Left cardiac atrium (tissue), 4 donors: ENCODE results near the gene ZNF891. TPM values are rescaled to one million over a fixed set of nuclear protein-coding genes. Genes with fewer than 3 reads are reported as not detected.

ENCODE experiments used
- ATAC-seq, 2 donors: fragments of 200-7000 bp; cut with Tn5 transposase; one replicate each; pipeline ENCODE4 v1.9.1; 2020; ENCODE audit warnings: mild to moderate bottlenecking in 2 of 2, moderate library complexity in 2 of 2
- DNase-seq: peaks from one replicate; pipeline ENCODE4 v3.0.0-alpha.2; 2020
- intact Hi-C, 2 donors: fragments of 100-400 bp; cut with DNase I; formaldehyde crosslinking; loops; one replicate each; pipeline versions ENCODE4 v1.14.1 to v1.15.1; 2022 to 2023
- long read RNA-seq: library from polyadenylated mRNA; unstranded; transcript quantifications from one replicate; pipeline ENCODE4 v2.0.0, GENCODE V29; 2021
- total RNA-seq, 2 donors: library from RNA; stranded (reverse); fragmentation: NEBNext Ultra II Directional; extraction: Animal tissue kit (Norgen Biotek cat#: 25700); gene quantifications; one replicate each; pipeline ENCODE4 v1.2.1, GENCODE V29; 2021
- donor health status: DM: no; HTN: yes; CAD: no.
- donor health status: DM: no; HTN: yes; CAD: no; lungs with severe emphysema.
- donor health status: DM: yes; HTN: yes; CAD: no.
- donor health status: Dilated cardiomyopathy.

ZNF891 gene
- total RNA-seq: 1 to 10 TPM; 1.2 to 1.3 TPM
- long read RNA-seq: 0 reads

DNA sequence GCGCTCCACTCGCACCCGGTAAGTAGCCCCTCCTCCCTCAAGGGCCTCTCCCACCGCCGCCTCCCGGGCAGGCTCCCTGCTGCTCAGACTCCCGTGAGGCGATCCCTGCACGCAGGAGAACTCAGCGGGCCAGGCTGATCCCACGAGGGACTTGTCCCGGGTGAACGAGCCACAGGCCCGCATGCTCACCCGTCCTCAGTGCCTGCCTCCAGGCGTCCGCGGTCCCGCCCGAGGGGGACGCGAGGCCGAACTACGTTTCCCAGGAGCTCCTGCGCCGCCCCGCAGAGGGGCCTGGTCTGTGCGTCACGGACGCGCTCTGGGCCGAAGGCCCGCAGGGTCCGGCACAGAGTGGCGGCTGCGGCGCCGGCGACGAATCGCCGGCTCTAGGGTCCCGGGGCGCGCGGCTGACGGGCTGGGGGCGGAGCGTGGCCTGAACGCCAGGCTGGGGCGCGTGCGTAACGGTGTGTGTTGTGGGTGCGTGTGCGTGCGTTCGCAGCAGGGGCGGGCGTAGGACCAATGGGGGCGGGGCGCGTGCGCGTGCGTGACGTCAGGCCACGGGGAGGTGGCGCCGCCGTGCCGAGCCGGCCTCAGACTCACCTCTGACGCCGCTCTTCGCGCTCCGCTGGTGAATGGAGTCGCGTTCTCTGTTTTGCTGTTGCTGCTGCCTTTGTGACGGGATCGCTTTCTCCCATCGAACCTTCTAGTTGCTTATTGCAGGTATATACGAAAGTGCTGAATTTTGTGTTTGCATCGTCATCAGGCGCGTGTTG, at the start of gene ZNF891, which contains the start of gene ZNF10:
Gene ZNF891, minus strand, starts transcription at position 237 of the 770 bp plus-strand sequence. CDS start 8,356 bp downstream, outside the sequence.
Gene ZNF10, plus strand, starts transcription at position 590 of the 770 bp plus-strand sequence. CDS start 13,866 bp downstream, outside the sequence.
- peak; percentile 97 for DNase-seq
- ATAC-seq: peak; percentile 97 to 99
- intact Hi-C loops: loop anchor here in 1 of 2 donors (2.0 kb wide), 1 partner anchor 49 kb away; the partner anchor contains the start of gene ZNF140

DNA sequence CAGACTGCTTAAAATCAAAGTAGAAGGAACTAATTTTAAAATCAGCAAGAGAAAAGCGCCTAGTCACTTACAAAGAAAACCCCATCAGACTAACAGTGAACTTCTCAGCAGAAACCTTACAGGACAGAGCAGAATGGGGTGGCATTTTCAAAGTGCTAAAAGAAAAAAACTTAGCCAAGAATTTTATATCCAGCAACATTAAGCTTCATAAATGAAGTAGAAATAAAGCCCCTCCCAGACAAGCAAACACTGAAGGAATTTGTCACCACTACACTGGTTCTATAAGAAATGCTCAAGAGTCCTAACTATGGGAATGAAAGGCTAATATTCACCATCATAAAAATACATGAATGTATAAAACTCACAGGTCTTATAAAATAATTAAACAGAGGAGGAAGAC, 44.8 kb upstream of the ZNF891 start:
- ATAC-seq (no peak), DNase-seq (no peak)
- intact Hi-C loops: no loop called here

- intact Hi-C loops: no loop called here
- DNase-seq (no peak), ATAC-seq (no peak)
These were observed 42.4 kb upstream of the ZNF891 start for GRCh38 chr12:133172491-133172890.

GRCh38 chr12:133165776-133166175, 35.7 kb upstream of the ZNF891 start:
- ATAC-seq (no peak), DNase-seq (no peak)
- intact Hi-C loops: no loop called here

DNA sequence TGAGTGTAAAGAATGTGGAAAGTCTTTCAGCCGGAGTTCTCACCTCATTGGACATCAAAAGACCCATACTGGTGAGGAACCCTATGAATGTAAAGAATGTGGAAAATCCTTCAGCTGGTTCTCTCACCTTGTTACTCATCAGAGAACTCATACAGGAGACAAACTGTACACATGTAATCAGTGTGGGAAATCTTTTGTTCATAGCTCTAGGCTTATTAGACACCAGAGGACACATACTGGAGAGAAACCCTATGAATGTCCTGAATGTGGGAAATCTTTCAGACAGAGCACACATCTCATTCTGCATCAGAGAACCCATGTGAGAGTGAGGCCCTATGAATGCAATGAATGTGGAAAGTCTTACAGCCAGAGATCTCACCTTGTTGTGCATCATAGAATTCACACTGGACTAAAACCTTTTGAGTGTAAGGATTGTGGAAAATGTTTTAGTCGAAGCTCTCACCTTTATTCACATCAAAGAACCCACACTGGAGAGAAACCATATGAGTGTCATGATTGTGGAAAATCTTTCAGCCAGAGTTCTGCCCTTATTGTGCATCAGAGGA, 26.1 kb upstream of the ZNF891 start:
- ATAC-seq (no peak), DNase-seq (no peak)
- intact Hi-C loops: no loop called here

DNA sequence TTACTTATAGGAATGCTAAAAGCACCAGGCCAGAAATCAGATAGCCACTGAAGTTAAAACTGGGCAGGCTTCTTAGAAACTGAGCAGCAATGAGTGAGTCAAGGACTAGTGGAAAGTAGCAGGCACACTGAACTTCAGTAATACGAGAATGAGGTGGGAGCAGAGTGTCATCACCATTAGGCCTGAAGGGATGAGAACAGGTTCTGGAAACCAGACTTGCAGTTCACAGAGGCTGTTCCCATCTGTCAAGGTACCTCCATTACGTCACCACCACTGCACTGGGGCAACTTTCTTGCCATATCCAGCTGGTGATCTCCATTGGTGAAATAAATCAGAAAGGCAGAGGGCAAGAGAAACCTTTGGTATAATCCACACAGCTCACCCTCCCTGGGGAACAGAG, 15.9 kb upstream of the ZNF891 start:
- intact Hi-C loops: no loop called here
- no peak for ATAC-seq

GRCh38 chr12:133135747-133136146, 5.7 kb upstream of the ZNF891 start:
- intact Hi-C loops: no loop called here
- ATAC-seq (no peak), DNase-seq (no peak)

More for the DNA sequence above, 15.9 kb upstream of the ZNF891 start:
- DNase-seq: no peak

GRCh38 chr12:133130808-133131128, 694 bp upstream of the ZNF891 start:
- intact Hi-C loops: loop anchor here in 1 of 2 donors (2.0 kb wide), 1 partner anchor 50 kb away; the partner anchor contains the start of gene ZNF140
- peak; percentile 46 for DNase-seq
- ATAC-seq: peak in 1 of 2 donors; percentile 9

- intact Hi-C loops: loop anchor here in 1 of 2 donors (2.0 kb wide), 1 partner anchor 49 kb away; the partner anchor contains the start of gene ZNF140
- ATAC-seq (peak; percentile 20 to 24), DNase-seq (no peak)
These were observed 571 bp downstream of the ZNF891 start for GRCh38 chr12:133129368-133130037.

GRCh38 chr12:133124674-133125073, 5.4 kb downstream of the ZNF891 start:
- ATAC-seq (no peak), DNase-seq (no peak)
- intact Hi-C loops: no loop called here

DNA sequence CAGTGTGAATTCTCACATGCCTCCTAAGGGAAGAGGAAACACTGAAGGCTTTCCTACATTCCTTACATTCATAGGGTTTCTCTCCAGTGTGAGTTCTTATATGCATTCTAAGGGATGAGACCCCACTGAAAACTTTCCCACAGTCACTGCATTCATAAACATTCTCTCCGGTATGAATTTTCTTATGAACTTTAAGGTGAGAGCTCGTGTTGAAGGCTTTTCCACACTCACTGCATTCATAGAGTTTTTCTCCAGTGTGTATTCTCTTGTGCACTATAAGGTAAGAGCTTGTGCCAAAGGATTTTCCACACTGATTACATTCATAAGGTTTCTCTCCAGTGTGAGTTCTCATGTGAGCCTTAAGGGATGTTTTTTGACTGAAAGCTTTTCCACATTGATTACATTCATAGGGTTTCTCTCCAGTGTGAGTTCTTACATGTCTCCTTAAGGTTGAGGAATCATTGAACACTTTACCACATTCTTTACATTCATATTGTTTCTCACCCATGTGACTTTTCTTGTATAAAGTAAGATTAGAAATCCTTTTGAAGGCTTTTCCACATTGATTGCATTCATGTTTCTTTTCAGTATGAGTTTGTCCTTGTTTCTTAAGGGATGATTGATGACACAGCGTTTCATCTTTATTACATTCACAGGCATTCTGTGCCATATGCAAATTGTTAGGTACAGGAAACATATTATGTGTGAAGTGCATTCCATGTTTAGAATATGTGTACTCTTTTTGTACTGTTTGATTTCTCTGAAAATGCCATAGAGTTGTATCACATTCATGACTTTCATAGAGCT, 9.5 kb downstream of the ZNF891 start:
- no peak for ATAC-seq

DNA sequence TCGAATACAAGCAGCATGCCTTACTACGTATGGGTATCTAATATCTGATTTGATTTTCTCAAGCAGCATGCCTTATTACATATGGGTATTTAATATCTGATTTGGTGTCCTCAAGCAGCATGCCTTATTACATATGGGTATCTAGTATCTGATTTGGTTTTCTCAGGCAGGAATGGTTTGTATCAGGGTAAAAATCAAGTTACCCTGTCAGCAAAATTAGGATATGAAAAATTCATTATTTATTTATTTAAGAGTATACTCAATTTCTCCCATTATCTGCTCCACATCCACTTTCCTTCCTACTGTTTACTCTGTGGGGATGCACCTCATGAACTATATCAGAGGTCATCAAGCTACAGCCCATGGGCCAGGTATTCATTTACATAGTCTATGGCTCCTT, 21.9 kb downstream of the ZNF891 start:
- DNase-seq: no peak
- intact Hi-C loops: no loop called here
- ATAC-seq: no peak

More for the DNA sequence above, 9.5 kb downstream of the ZNF891 start:
- no peak for DNase-seq
- intact Hi-C loops: no loop called here

GRCh38 chr12:133107121-133107520, 23.0 kb downstream of the ZNF891 start:
- intact Hi-C loops: no loop called here
- DNase-seq: no peak
- no peak for ATAC-seq

GRCh38 chr12:133106253-133106652, 23.8 kb downstream of the ZNF891 start:
- ATAC-seq: no peak
- DNase-seq: no peak
- intact Hi-C loops: no loop called here

- ATAC-seq: no peak
- intact Hi-C loops: no loop called here
- no peak for DNase-seq
These were observed 24.5 kb downstream of the ZNF891 start for GRCh38 chr12:133105620-133106019.

DNA sequence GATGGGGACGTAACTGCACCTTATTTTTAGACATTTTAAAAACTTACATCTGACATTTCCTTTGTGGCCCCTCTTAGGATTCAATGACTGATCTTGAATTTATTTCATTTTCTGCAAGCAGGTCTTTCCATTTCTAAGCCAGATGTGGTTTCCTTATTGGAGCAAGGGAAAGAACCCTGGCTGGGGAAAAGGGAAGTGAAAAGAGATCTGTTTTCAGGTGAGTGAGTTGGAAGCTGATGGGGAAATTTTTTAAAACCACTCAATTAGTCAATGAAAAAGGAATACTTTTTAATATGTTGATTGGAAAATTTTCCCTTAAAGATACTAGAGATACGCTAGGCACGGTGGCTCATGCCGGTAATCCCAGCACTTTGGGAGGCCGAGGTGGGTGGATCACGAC, 46.7 kb downstream of the ZNF891 start:
- DNase-seq: no peak
- intact Hi-C loops: no loop called here
- no peak for ATAC-seq

DNA sequence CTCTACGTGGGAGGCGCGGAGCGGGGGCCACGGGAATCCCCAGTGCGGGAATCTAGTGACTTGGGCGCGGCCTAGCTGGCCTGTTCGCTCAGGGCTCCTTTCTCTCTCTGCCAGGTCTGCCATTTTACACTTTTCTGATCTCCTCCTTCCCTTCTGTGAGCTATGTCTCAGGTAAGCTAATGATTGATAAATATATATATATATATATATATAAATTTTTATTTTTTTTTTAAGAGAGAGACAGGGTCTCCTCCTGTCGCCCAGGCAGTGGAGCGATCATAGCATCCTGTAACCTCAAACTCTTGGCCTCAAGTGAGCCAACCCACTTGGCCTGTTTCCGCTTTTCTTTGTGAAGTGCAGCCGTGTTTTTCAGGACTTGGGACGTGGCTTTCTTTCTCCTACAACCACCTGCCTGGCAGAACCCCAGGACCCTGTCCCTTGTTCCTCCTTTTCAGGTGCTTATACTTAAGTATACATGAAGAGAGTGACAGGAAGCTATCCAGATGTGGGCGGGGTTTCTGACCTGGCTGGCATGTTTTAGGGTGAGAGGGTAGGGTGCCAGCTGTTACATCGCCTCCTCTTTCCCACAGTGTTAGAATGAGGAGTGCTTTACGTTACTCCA, 48.8 kb downstream of the ZNF891 start:
- ATAC-seq: no peak
- no peak for DNase-seq
- intact Hi-C loops: loop anchor here in 1 of 2 donors (2.0 kb wide), 2 partner anchors 44 to 50 kb away; partner anchors contain the start of genes ZNF10, ZNF84 and ZNF891

GRCh38 chr12:133080368-133081158, 49.5 kb downstream of the ZNF891 start, which contains the start of gene ZNF140:
TSS of gene ZNF140 (plus strand) at chr12:133080923. CDS start at chr12:133081321, 398 bp downstream.
- peak; percentile 85 to 91 for ATAC-seq
- DNase-seq: peak; percentile 97
- intact Hi-C loops: loop anchor here in 1 of 2 donors (2.0 kb wide), 2 partner anchors 44 to 50 kb away; partner anchors contain the start of genes ZNF10, ZNF84 and ZNF891
